HepG2 (cell line): ENCODE data around the gene KIF2C. TPM values are rescaled to one million over a fixed set of nuclear protein-coding genes. Genes with fewer than 3 reads are reported as not detected.

ENCODE experiments used
- ATAC-seq: fragments of 200-7000 bp; cut with Tn5 transposase; 3 replicates; pipeline ENCODE4 v1.9.1; 2020; ENCODE audit warnings: mild to moderate bottlenecking, moderate library complexity
- BruUV-seq: library from RNA; stranded (reverse); fragments of 400-500 nt; replicated peaks from 2 replicates; lab custom pipeline; 2021; lab: Mats Ljungman, UMichigan
- CTCF ChIA-PET: fragments of 300-600 bp; formaldehyde crosslinking; extraction: SDS; loops from one replicate; lab custom pipeline; 2021; ENCODE audit warnings: low total read pairs, inconsistent platforms, low intra/inter-chr PET ratio; lab: Yijun Ruan, JAX
- POLR2A ChIA-PET: fragments of 350-600 bp; sonication (Branson Sonifier 250); formaldehyde crosslinking; loops from one replicate; lab custom pipeline; 2020; ENCODE audit warnings: antibody characterized with exemption, inconsistent platforms; lab: Yijun Ruan, JAX
- DNase-seq: peaks from one replicate; pipeline ENCODE4 v3.0.0-alpha.2; 2015; ENCODE audit warnings: low spot score
- FAIRE-seq: peaks from 3 replicates; lab custom pipeline; 2011; peaks lifted over from hg19 to GRCh38; lab: Jason Lieb, UNC
- H2AFZ ChIP-seq: one replicate; pipeline ENCODE4 v1.6.1; 2011; ENCODE audit warnings: low read length, inconsistent platforms
- H3K27ac ChIP-seq: fragments of 300-600 bp; 3 replicates; pipeline ENCODE4 v1.8.0; 2011; ENCODE audit warnings: mixed run types, mild to moderate bottlenecking, mixed read lengths, low read length, inconsistent platforms; ENCODE audit not compliant: insufficient read depth; ENCODE audit errors: extremely low read length
- H3K27me3 ChIP-seq, 2 experiments: fragments of 200-600 bp in 1 of 2; 2 replicates in 1 of 2; 3 replicates in 1 of 2; pipeline versions ENCODE4 v1.6.0 to v1.8.0; 2011; ENCODE audit warnings: low read length in 2 of 2, mild to moderate bottlenecking in 2 of 2, moderate library complexity in 2 of 2, inconsistent platforms in 1 of 2; ENCODE audit not compliant: insufficient read depth in 2 of 2, control insufficient read depth in 1 of 2
- H3K36me3 ChIP-seq, 2 experiments: fragments of 200-600 bp in 1 of 2; replicated peaks in 1 of 2; 2 replicates in 1 of 2; 3 replicates in 1 of 2; pipeline versions ENCODE4 v1.5.1 to v1.8.0; 2011; ENCODE audit warnings: low read length in 2 of 2, inconsistent platforms in 1 of 2; ENCODE audit not compliant: insufficient read depth in 2 of 2, control insufficient read depth in 1 of 2
- H3K4me1 ChIP-seq: 2 replicates; pipeline ENCODE4 v1.5.1; 2012; ENCODE audit warnings: low read length, inconsistent platforms; ENCODE audit not compliant: insufficient read depth
- H3K4me2 ChIP-seq: 2 replicates; pipeline ENCODE4 v1.6.0; 2011; ENCODE audit warnings: low read depth, low read length, inconsistent platforms
- H3K4me3 ChIP-seq, 3 experiments: fragments of 200-600 bp in 1 of 3; sonication (generic), shearing (Covaris generic) in 1 of 3; replicated peaks in 1 of 3; 2 replicates each; pipeline ENCODE4 v1.5.1; 2011 to 2016; ENCODE audit warnings: low read length in 3 of 3, inconsistent platforms in 2 of 3, low read depth in 2 of 3, mild to moderate bottlenecking in 2 of 3, control low read depth in 1 of 3, mixed read lengths in 1 of 3; ENCODE audit not compliant: insufficient read depth in 1 of 3
- H3K79me2 ChIP-seq: one replicate; pipeline ENCODE4 v1.6.1; 2011; ENCODE audit warnings: low read length, inconsistent platforms; ENCODE audit not compliant: insufficient read depth
- H3K9ac ChIP-seq: 2 replicates; pipeline ENCODE4 v1.6.0; 2011; ENCODE audit warnings: mild to moderate bottlenecking, low read depth, low read length, inconsistent platforms; ENCODE audit not compliant: insufficient read depth
- H3K9me3 ChIP-seq: 2 replicates; pipeline ENCODE4 v1.5.1; 2012; ENCODE audit warnings: mild to moderate bottlenecking, low read length
- H4K20me1 ChIP-seq: 2 replicates; pipeline ENCODE4 v1.6.0; 2011; ENCODE audit warnings: inconsistent platforms, mild to moderate bottlenecking, low read length, moderate library complexity; ENCODE audit not compliant: insufficient read depth
- ARID2 ChIP-seq: sonication (generic); formaldehyde crosslinking; IDR thresholded peaks from 2 replicates; pipeline ENCODE4 v1.8.1; 2022; ENCODE audit warnings: mild to moderate bottlenecking, missing genetic modification reagents, borderline replicate concordance
- JUN ChIP-seq: sonication (generic); formaldehyde crosslinking; IDR thresholded peaks from 2 replicates; pipeline ENCODE4 v1.4.0; 2020; ENCODE audit warnings: mild to moderate bottlenecking, missing genetic modification reagents
- KDM6A ChIP-seq: IDR thresholded peaks from 2 replicates; pipeline ENCODE4 v1.6.1; 2016; ENCODE audit warnings: low read depth
- MXI1 ChIP-seq: IDR thresholded peaks from 3 replicates; pipeline ENCODE4 v1.6.1; 2012; ENCODE audit warnings: low read depth, low read length, inconsistent platforms, borderline replicate concordance
- PITX1 ChIP-seq: sonication (generic); formaldehyde crosslinking; IDR thresholded peaks from 2 replicates; pipeline ENCODE4 v1.5.1; 2020; ENCODE audit warnings: mild to moderate bottlenecking, missing genetic modification reagents
- TBP ChIP-seq: sonication (generic); formaldehyde crosslinking; IDR thresholded peaks from 2 replicates; pipeline ENCODE4 v1.5.0; 2020; ENCODE audit warnings: missing genetic modification reagents
- ZNF124 ChIP-seq: sonication (generic); formaldehyde crosslinking; IDR thresholded peaks from 2 replicates; pipeline ENCODE4 v1.4.0; 2020; ENCODE audit warnings: missing genetic modification reagents
- ZNF24 ChIP-seq: fragments of 450-650 bp; IDR thresholded peaks from 2 replicates; pipeline ENCODE4 v1.6.1; 2017; ENCODE audit warnings: antibody characterized with exemption, mild to moderate bottlenecking
- ZNF256 ChIP-seq: sonication (generic); formaldehyde crosslinking; conservative IDR thresholded peaks from 2 replicates; pipeline ENCODE4 v1.4.0; 2020; ENCODE audit warnings: missing genetic modification reagents
- WGBS: methylation state at CpG from one replicate; pipeline ENCODE4 v1.1.6; 2017; ENCODE audit warnings: low lambda C conversion rate; 5-methylcytosine and 5-hydroxymethylcytosine counted together
- in situ Hi-C: cut with HindIII; loops from 2 replicates; pipeline ENCODE4 v1.10.0; 2017; ENCODE audit warnings: low pct_unique_long_range_greater_than_20kb; ENCODE audit not compliant: extremely low pct_ligation_motif_present
- intact Hi-C: fragments of 100-400 bp; cut with micrococcal nuclease; formaldehyde crosslinking; loops from one replicate; pipeline ENCODE4 v1.10.0; 2022; ENCODE audit not compliant: unreplicated experiment
- polyA plus RNA-seq, 8 experiments: library from polyadenylated mRNA; depleted of rRNA in 3 of 8; stranded (reverse) in 7 of 8; unstranded in 1 of 8; fragments of >200 nt; fragmentation: Illumina TruSeq in 4 of 8; extraction: Trizol in 4 of 8; gene quantifications; 2 replicates each; pipeline versions ENCODE4 v1.2.1 to v1.2.3, GENCODE V29; 2011 to 2016; ENCODE audit warnings: low read depth in 4 of 8, missing spikeins in 1 of 8, mixed read lengths in 1 of 8; ENCODE audit not compliant: insufficient read depth in 1 of 8
- total RNA-seq, 5 experiments: library from RNA; depleted of rRNA; stranded (reverse); fragments of >200 nt; fragmentation: Illumina TruSeq; extraction: Trizol; gene quantifications; 2 replicates each; pipeline ENCODE4 v1.2.3, GENCODE V29; 2016; ENCODE audit warnings: low read depth in 1 of 5
- TF ChIP-seq, protein P1 (sequence below): IDR thresholded peaks from 2 replicates; pipeline ENCODE4 v1.6.1; 2016; ENCODE audit warnings: missing compliant biosample characterization, missing genetic modification reagents, borderline replicate concordance
- TF ChIP-seq, protein P2 (sequence below): sonication (generic); formaldehyde crosslinking; IDR thresholded peaks from 2 replicates; pipeline ENCODE4 v1.5.0; 2020; ENCODE audit warnings: missing genetic modification reagents

Gene KIF2C
- total and polyA plus RNA-seq, 2 of the 13 experiments (the other 11 are each of a cell fraction or from before 2014, with no cell fraction given), result 29.7 to 53.7 TPM

DNA sequence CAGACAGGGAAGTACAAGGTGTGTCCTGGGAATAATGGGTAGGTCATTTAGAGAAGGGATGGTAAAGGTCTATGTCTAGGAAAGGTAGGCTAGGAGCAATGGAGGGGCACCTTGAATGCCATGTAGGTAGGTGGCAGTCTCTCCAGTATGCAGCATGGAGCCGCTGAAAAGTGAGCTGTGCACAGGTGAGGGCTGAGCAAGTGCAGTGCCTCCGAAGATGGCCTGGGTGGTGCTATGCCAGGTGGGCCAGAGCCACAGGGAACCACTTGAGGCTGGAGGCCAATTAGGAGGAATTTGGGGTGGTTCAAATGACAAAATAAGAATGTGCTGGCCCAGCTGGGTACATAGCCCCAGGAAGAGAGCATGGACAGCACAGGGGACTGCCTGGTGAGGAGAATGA lies 33.7 kb upstream of the KIF2C start:
- TF ChIP-seq ZNF256 (CRISPR knock-in tag), result no peak
- no peak for TF ChIP-seq KDM6A (CRISPR knock-in tag)
- TF ChIP-seq, protein P1, sequence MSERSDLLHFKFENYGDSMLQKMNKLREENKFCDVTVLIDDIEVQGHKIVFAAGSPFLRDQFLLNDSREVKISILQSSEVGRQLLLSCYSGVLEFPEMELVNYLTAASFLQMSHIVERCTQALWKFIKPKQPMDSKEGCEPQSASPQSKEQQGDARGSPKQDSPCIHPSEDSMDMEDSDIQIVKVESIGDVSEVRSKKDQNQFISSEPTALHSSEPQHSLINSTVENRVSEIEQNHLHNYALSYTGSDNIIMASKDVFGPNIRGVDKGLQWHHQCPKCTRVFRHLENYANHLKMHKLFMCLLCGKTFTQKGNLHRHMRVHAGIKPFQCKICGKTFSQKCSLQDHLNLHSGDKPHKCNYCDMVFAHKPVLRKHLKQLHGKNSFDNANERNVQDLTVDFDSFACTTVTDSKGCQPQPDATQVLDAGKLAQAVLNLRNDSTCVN (CRISPR knock-in tag), result no peak
- no peak for TF ChIP-seq ZNF124 (CRISPR knock-in tag)
- TF ChIP-seq PITX1 (CRISPR knock-in tag), result no peak
- TF ChIP-seq JUN (CRISPR knock-in tag), result no peak
- TF ChIP-seq TBP (CRISPR knock-in tag), result no peak
- no peak for TF ChIP-seq MXI1
- TF ChIP-seq ARID2 (CRISPR knock-in tag), result no peak
- TF ChIP-seq, protein P2, sequence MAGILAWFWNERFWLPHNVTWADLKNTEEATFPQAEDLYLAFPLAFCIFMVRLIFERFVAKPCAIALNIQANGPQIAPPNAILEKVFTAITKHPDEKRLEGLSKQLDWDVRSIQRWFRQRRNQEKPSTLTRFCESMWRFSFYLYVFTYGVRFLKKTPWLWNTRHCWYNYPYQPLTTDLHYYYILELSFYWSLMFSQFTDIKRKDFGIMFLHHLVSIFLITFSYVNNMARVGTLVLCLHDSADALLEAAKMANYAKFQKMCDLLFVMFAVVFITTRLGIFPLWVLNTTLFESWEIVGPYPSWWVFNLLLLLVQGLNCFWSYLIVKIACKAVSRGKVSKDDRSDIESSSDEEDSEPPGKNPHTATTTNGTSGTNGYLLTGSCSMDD (CRISPR knock-in tag), result no peak
- TF ChIP-seq ZNF24, result no peak
- H3K79me2 ChIP-seq, result no peaks in the 10 kb centered on the region
- BruUV-seq, result no TSS peak
- ChIA-PET POLR2A (interaction anchor here (1.3 to 2.1 kb wide), 3 partner anchors 16 to 32 kb away, joined by 4 to 11 read pairs (median 5); partner anchors contain the start of genes ARMH1 and TMEM53), CTCF (no interaction called here)
- no peak overlapping the region for H3K4me3 ChIP-seq
- ATAC-seq (0 out of 3 replicates have a peak, but pooled peaks have one; percentile 13), FAIRE-seq (no peak), DNase-seq (no peak)
- no peaks in the 10 kb centered on the region for H3K9me3 ChIP-seq
- no peak overlapping the region for H2AFZ ChIP-seq
- no peaks in the 10 kb centered on the region for H3K36me3 ChIP-seq
- no peaks in the 10 kb centered on the region for H4K20me1 ChIP-seq
- WGBS, result 4% methylated on average over 2 of the region's 2 CpGs
- no peaks in the 10 kb centered on the region; a peak in 1 of 5 replicates for H3K27me3 ChIP-seq
- no peak overlapping the region for H3K27ac ChIP-seq
- in situ Hi-C loops, result no loop called here
- H3K4me2 ChIP-seq, result peak overlapping the region; percentile 14; the same call in 1 of the 2 replicates
- H3K9ac ChIP-seq, result no peak overlapping the region
- peaks cover 74% of the 10 kb centered on the region for H3K4me1 ChIP-seq
- intact Hi-C loops, result loop anchor here (5.0 kb wide), 1 partner anchor 54 kb away; no protein-coding TSS in a partner anchor
